Activated CD4-positive, alpha-beta T cell treated with anti-CD3 and anti-CD28 coated beads, Interleukin-2, amount 10 ng/mL, durations not matched to agents 24 days and 14 days (primary cell): ENCODE results near the gene MMAB. TPM values are rescaled to one million over a fixed set of nuclear protein-coding genes. Genes with fewer than 3 reads are reported as not detected.
"Not testable (repeated sequence)": the region's sequence is repeated elsewhere in the genome, so short reads cannot be mapped to it uniquely, and the experiment has no call there.

Source experiments
- DNase-seq: peaks from one replicate; pipeline ENCODE4 v3.0.0; 2022
- H3K27ac Mint-ChIP-seq: one replicate; pipeline ENCODE4 v1.8.0; 2022; ENCODE audit warnings: mild to moderate bottlenecking, mixed read lengths
- H3K27me3 Mint-ChIP-seq: one replicate; pipeline ENCODE4 v1.8.0; 2022; ENCODE audit warnings: mixed read lengths
- H3K36me3 Mint-ChIP-seq: one replicate; pipeline ENCODE4 v1.8.0; 2022; ENCODE audit warnings: low read depth, mild to moderate bottlenecking, mixed read lengths
- H3K4me1 Mint-ChIP-seq: one replicate; pipeline ENCODE4 v1.8.0; 2021; ENCODE audit warnings: mixed read lengths
- H3K4me3 Mint-ChIP-seq: one replicate; pipeline ENCODE4 v1.8.0; 2022; ENCODE audit warnings: mild to moderate bottlenecking, moderate library complexity, mixed read lengths
- H3K9me3 Mint-ChIP-seq: one replicate; pipeline ENCODE4 v1.8.0; 2021; ENCODE audit warnings: mixed read lengths
- intact Hi-C: fragments of 100-400 bp; cut with micrococcal nuclease; formaldehyde crosslinking; loops from one replicate; pipeline ENCODE4 v1.15.1; 2023
- total RNA-seq: library from RNA; stranded (reverse); gene quantifications from 2 replicates; pipeline ENCODE4 v1.2.3, GENCODE V29; 2022

The MMAB gene
- total RNA-seq, 1 donor from 2014 or later, result 44.3 TPM

GRCh38 chr12:109608793-109609192, 35.5 kb upstream of the MMAB start:
- Mint-ChIP-seq H3K9me3 (no peaks in the 10 kb centered on the region), H3K36me3 (no peaks in the 10 kb centered on the region), H3K27ac (no peak overlapping the region), H3K27me3 (peaks cover 33% of the 10 kb centered on the region), H3K4me3 (no peak overlapping the region), H3K4me1 (no peaks in the 10 kb centered on the region)
- intact Hi-C loops, result no loop called here
- no peak for DNase-seq

- H3K36me3 Mint-ChIP-seq, result no peaks in the 10 kb centered on the region
These were observed 35.0 kb upstream of the MMAB start for GRCh38 chr12:109608270-109608669.

DNA sequence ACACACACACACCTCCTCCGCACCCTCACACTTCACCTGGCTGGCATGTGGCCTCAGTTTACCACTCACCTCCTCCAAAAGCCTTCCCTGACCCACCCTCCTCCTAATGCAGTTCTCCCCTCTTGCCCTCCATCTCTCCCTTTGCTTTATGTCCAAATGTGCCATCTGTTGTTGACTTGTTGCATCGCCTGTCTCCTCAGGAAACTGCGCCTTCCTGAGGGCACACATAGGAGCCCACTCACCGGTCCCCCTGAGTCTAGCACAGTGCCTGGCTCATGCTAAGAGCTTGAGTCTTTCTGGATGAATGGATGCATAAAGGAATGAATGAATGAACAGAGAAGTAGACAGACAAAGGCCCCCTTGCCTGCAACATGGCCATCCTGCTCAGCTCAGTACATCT, 34.3 kb upstream of the MMAB start:
- H3K9me3 Mint-ChIP-seq, result no peaks in the 10 kb centered on the region
- intact Hi-C loops, result no loop called here
- no peak overlapping the region for H3K4me3 Mint-ChIP-seq
- H3K27me3 Mint-ChIP-seq, result peaks cover 30% of the 10 kb centered on the region
- DNase-seq, result no peak
- no peaks in the 10 kb centered on the region for H3K4me1 Mint-ChIP-seq
- H3K27ac Mint-ChIP-seq, result no peak overlapping the region
- no peaks in the 10 kb centered on the region for H3K36me3 Mint-ChIP-seq

More at GRCh38 chr12:109608270-109608669, 35.0 kb upstream of the MMAB start:
- no peak for DNase-seq
- intact Hi-C loops, result no loop called here
- no peaks in the 10 kb centered on the region for H3K4me1 Mint-ChIP-seq
- H3K27me3 Mint-ChIP-seq, result peaks cover 30% of the 10 kb centered on the region
- no peak overlapping the region for H3K4me3 Mint-ChIP-seq
- no peak overlapping the region for H3K27ac Mint-ChIP-seq
- no peaks in the 10 kb centered on the region for H3K9me3 Mint-ChIP-seq

- Mint-ChIP-seq H3K9me3 (no peaks in the 10 kb centered on the region), H3K4me3 (no peak overlapping the region), H3K4me1 (no peaks in the 10 kb centered on the region), H3K27ac (no peak overlapping the region), H3K36me3 (no peaks in the 10 kb centered on the region), H3K27me3 (peaks cover 31% of the 10 kb centered on the region)
- DNase-seq, result no peak
- intact Hi-C loops, result no loop called here
These were observed 33.2 kb upstream of the MMAB start for GRCh38 chr12:109606320-109607028.

- Mint-ChIP-seq H3K27ac (no peak overlapping the region), H3K27me3 (peaks cover 31% of the 10 kb centered on the region), H3K9me3 (no peaks in the 10 kb centered on the region), H3K36me3 (no peaks in the 10 kb centered on the region), H3K4me1 (no peaks in the 10 kb centered on the region), H3K4me3 (no peak overlapping the region)
- intact Hi-C loops, result no loop called here
- no peak for DNase-seq
These were observed 32.4 kb upstream of the MMAB start for GRCh38 chr12:109605599-109606228.

DNA sequence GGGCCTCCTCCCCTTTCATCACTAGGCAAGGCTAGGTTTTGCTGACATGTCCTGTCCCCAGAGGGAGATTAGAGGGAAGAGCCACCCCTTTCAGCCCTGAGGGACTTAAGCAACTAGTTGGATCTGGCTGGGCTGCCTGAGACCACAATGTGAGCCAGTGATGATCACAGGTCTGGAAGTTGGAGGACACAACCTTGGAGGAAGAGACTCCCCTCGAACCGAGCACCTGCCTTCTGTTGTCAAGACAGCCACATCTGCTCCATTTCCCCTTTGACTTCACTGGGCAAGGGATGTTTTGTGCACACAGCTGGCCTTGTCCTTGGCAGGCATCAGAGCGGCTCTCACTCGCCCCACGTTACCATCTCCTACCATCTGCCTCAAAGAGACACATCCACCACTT, 31.7 kb upstream of the MMAB start:
- no peaks in the 10 kb centered on the region for H3K4me1 Mint-ChIP-seq
- intact Hi-C loops, result no loop called here
- no peak overlapping the region for H3K27ac Mint-ChIP-seq

GRCh38 chr12:109604132-109604585, 30.9 kb upstream of the MMAB start:
- no peaks in the 10 kb centered on the region for H3K36me3 Mint-ChIP-seq
- no peak overlapping the region for H3K4me3 Mint-ChIP-seq
- DNase-seq, result no peak
- intact Hi-C loops, result no loop called here
- no peaks in the 10 kb centered on the region for H3K9me3 Mint-ChIP-seq
- H3K4me1 Mint-ChIP-seq, result no peaks in the 10 kb centered on the region
- peaks cover 26% of the 10 kb centered on the region for H3K27me3 Mint-ChIP-seq
- no peak overlapping the region for H3K27ac Mint-ChIP-seq

More for the DNA sequence above, 31.7 kb upstream of the MMAB start:
- no peak for DNase-seq
- peaks cover 31% of the 10 kb centered on the region for H3K27me3 Mint-ChIP-seq
- H3K4me3 Mint-ChIP-seq, result no peak overlapping the region
- no peaks in the 10 kb centered on the region for H3K36me3 Mint-ChIP-seq
- H3K9me3 Mint-ChIP-seq, result no peaks in the 10 kb centered on the region

GRCh38 chr12:109602132-109602531, 28.8 kb upstream of the MMAB start:
- H3K4me1 Mint-ChIP-seq, H3K36me3 Mint-ChIP-seq, intact Hi-C loops, H3K9me3 Mint-ChIP-seq, H3K4me3 Mint-ChIP-seq, H3K27ac Mint-ChIP-seq, DNase-seq: not testable (repeated sequence)
- peaks cover 14% of the 10 kb centered on the region for H3K27me3 Mint-ChIP-seq

DNA sequence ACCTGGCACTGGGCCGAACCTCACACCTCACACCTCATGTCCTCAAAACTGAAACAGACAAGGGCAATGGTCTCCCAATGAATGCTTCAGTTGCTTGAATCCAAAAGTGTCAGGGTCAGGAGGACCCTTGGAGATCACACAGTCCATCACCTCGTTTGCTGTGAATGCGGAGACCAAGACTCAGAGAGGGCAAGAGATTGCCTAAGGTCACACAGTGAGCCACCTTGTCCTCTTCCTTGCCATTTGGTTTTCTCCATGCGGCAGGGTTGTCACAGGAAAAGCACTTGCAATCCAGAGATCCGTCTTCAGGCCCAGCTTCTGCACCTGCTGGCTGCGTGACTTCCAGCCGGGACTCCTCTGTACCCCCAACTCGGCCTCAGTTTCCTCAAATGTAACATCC, 28.3 kb upstream of the MMAB start:
- intact Hi-C loops, result no loop called here
- peaks cover 6% of the 10 kb centered on the region for H3K4me1 Mint-ChIP-seq
- DNase-seq, result no peak
- H3K4me3 Mint-ChIP-seq, result no peak overlapping the region
- H3K27ac Mint-ChIP-seq, result no peak overlapping the region
- peaks cover 4% of the 10 kb centered on the region for H3K36me3 Mint-ChIP-seq
- no peaks in the 10 kb centered on the region for H3K9me3 Mint-ChIP-seq
- peaks cover 9% of the 10 kb centered on the region for H3K27me3 Mint-ChIP-seq

- peaks cover 6% of the 10 kb centered on the region for H3K4me1 Mint-ChIP-seq
- no peak for DNase-seq
- no peak overlapping the region for H3K4me3 Mint-ChIP-seq
- peaks cover 9% of the 10 kb centered on the region for H3K27me3 Mint-ChIP-seq
- intact Hi-C loops, result no loop called here
- no peaks in the 10 kb centered on the region for H3K9me3 Mint-ChIP-seq
- H3K36me3 Mint-ChIP-seq, result peaks cover 4% of the 10 kb centered on the region
- H3K27ac Mint-ChIP-seq, result no peak overlapping the region
These were observed 27.7 kb upstream of the MMAB start for GRCh38 chr12:109600995-109601394.

DNA sequence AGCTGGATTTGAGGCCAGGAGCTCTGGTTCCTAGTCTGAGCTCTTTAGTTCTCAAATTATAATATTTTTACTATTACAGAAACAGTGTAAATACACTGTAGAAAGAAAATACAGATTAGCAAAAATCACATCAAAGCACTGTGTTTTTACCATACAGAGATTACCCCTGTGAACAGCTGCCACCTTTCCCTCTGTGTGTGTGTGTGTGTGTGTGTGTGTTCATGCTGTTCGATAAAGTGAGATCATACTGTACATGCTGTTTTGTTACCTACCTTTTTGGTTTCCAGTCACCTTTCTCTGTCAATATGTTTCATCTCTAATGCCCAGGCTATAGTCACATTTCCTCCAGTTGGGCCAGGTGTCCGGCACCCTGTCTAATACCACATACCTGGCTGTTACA, 27.2 kb upstream of the MMAB start:
- Mint-ChIP-seq H3K4me1 (peaks cover 10% of the 10 kb centered on the region), H3K27me3 (peaks cover 9% of the 10 kb centered on the region), H3K9me3 (no peaks in the 10 kb centered on the region), H3K27ac (no peak overlapping the region), H3K4me3 (no peak overlapping the region), H3K36me3 (peaks cover 7% of the 10 kb centered on the region)
- intact Hi-C loops, result no loop called here
- DNase-seq, result no peak

DNA sequence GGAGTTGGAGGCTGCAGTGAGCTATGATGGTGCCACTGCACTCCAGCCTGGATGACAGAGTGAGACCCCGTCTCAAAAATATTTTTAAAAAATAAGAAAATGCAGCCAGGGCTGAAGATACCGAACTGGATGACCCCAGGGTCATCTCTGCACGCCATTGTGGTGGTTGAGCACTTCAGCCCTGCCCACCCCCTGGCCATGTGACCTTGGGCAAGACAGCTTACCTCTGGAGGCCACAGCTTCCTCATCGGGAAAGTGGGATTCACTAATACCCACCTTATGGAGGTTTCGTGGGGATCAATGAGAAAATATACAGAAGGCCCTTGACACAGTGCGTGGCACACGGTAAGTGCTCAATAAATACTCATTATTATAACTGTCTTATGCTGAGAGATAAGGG, 25.8 kb upstream of the MMAB start:
- Mint-ChIP-seq H3K4me3 (no peak overlapping the region), H3K36me3 (peaks cover 12% of the 10 kb centered on the region), H3K9me3 (no peaks in the 10 kb centered on the region), H3K27ac (no peak overlapping the region), H3K27me3 (peaks cover 2% of the 10 kb centered on the region), H3K4me1 (peaks cover 21% of the 10 kb centered on the region)
- intact Hi-C loops, result no loop called here
- DNase-seq, result no peak

DNA sequence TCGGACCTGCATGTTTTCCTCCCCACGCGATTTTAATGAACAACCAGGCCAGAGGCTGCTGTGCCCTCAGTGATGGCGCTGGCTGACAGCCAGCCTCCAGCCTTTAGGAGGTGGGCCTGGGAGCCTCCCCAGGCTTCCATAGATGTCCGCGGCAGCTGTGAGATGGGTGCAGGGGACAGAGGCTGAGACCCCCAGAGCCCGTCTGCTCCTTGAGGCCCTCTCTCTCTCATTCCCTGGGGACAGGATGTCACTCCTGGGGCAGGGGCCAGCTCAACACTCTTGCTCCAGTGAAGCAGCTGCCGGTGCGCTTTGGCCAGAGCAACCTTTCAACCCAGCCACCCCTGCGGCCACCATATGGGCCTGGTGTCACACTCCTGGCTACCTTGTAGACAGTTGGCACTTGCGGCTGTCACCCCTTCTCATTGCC, 25.1 kb upstream of the MMAB start:
- peaks cover 17% of the 10 kb centered on the region for H3K36me3 Mint-ChIP-seq
- no peaks in the 10 kb centered on the region for H3K9me3 Mint-ChIP-seq
- intact Hi-C loops, result no loop called here
- no peak overlapping the region for H3K27ac Mint-ChIP-seq
- DNase-seq, result no peak
- no peak overlapping the region for H3K4me3 Mint-ChIP-seq
- H3K4me1 Mint-ChIP-seq, result peaks cover 21% of the 10 kb centered on the region
- peaks cover 2% of the 10 kb centered on the region for H3K27me3 Mint-ChIP-seq

DNA sequence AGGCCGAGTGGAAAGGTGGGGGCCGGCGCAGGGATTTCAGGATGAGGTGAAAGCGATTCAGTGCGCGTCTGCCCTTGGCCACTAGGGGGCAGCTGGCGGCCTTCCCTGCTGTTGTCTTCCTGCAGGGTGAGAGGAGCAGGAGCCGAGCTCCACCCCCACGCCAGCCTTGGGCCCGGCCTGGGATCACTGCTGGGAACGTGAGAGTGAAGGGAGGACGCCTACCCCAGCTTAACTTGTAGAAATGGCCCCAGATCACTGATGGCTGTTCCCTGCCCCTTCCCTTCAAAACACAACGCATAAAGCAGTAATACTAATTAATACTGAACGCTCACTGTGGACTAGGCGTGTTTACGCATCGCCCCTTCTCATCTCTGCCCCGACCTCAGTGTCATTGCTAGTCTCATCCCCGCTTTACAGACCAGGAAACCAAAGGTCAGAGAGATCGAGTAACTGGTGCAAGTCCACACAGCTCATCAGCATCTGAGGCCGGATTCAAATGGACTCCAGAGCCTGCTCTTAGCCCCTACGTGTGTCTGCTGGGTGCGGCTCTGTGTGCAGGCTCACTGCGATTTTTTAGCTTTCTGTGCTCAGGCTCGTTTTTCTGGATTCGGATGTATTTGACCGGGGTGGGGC, 24.6 kb upstream of the MMAB start:
- DNase-seq, result peak; percentile 88
- H3K4me3 Mint-ChIP-seq, result no peak overlapping the region
- H3K27ac Mint-ChIP-seq, result no peak overlapping the region
- H3K36me3 Mint-ChIP-seq, result peaks cover 19% of the 10 kb centered on the region
- H3K27me3 Mint-ChIP-seq, result peaks cover 2% of the 10 kb centered on the region
- H3K9me3 Mint-ChIP-seq, result no peaks in the 10 kb centered on the region
- peaks cover 21% of the 10 kb centered on the region for H3K4me1 Mint-ChIP-seq
- intact Hi-C loops, result loop anchor here (1.0 kb wide), 1 partner anchor 177 kb away; no protein-coding TSS in a partner anchor
